ENCODE data around the gene KLK8. TPM values are rescaled to one million over a fixed set of nuclear protein-coding genes. Genes with fewer than 3 reads are reported as not detected.

The KLK8 gene
- total RNA-seq, 1 experiment from 2014 or later = 4.4 TPM

DNA sequence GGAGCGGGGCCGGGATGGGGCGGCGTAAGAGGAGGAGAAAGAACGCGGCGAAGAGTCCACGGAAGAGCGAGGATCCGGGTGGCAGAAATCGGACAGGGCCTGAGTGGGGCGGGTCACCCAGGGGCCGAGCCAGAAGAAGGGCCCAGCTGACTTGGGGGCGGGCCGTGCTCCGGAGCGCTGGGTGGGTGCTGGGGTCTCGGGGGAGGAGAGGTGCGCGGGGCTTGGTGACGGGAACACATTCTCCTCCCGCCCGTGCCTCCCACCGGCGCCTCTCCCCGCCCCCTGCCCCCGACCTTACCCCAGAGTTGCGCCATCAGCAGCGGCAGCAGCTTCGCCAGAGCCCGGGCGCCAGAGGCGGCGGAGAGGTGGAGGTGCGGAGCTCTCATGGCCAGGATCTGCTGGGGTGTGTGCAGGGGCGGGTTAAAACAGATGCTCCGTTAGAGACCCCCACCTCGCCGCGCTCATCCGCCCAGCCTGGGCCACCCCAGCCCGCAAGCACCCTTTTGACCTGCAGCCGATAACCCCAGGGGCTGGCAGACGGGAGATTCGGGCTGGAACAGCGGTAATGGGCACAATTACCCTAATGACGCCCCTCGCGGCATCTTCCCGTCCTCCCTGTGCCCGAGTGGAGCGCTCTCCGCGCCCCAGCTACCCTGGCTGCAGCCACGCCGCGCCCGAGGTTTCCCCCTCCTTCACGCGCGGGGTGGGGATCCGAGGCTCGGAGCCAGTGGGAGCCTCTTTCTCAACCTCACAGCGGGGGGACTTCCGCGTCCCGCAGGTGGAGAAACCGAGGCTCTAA lies 17.5 kb upstream of the KLK8 start:
- Mint-ChIP-seq H3K27me3 (ENCODE audit: low read depth) (peaks cover 50% of the 10 kb centered on the region), H3K36me3 (no peaks in the 10 kb centered on the region), H3K9me3 (no peaks in the 10 kb centered on the region), H3K27ac (no peak overlapping the region), H3K4me3 (peak overlapping the region; percentile 89), H3K4me1 (peaks cover 22% of the 10 kb centered on the region)
- TF ChIP-seq FOXK1 (CRISPR knock-in tag; IDR thresholded peaks at IDR 0.05) = 0 out of 2 replicates have a peak, but pooled peaks have one; percentile 27
- TF ChIP-seq, protein P1, sequence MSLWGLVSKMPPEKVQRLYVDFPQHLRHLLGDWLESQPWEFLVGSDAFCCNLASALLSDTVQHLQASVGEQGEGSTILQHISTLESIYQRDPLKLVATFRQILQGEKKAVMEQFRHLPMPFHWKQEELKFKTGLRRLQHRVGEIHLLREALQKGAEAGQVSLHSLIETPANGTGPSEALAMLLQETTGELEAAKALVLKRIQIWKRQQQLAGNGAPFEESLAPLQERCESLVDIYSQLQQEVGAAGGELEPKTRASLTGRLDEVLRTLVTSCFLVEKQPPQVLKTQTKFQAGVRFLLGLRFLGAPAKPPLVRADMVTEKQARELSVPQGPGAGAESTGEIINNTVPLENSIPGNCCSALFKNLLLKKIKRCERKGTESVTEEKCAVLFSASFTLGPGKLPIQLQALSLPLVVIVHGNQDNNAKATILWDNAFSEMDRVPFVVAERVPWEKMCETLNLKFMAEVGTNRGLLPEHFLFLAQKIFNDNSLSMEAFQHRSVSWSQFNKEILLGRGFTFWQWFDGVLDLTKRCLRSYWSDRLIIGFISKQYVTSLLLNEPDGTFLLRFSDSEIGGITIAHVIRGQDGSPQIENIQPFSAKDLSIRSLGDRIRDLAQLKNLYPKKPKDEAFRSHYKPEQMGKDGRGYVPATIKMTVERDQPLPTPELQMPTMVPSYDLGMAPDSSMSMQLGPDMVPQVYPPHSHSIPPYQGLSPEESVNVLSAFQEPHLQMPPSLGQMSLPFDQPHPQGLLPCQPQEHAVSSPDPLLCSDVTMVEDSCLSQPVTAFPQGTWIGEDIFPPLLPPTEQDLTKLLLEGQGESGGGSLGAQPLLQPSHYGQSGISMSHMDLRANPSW (CRISPR knock-in tag; conservative IDR thresholded peaks at IDR 0.05; ENCODE audit: low read depth) = no peak
- TF ChIP-seq, protein P2, sequence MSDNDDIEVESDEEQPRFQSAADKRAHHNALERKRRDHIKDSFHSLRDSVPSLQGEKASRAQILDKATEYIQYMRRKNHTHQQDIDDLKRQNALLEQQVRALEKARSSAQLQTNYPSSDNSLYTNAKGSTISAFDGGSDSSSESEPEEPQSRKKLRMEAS (CRISPR knock-in tag; IDR thresholded peaks at IDR 0.05) = 0 out of 2 replicates have a peak, but pooled peaks have one; percentile 36
- ATAC-seq (peak; percentile 22), DNase-seq (ENCODE audit: low spot score) (peak; percentile 55)
- CTCF ChIA-PET = interaction anchor here (0.6 to 8.5 kb wide), 11 partner anchors 17 to 349 kb away, joined by 3 to 347 read pairs (median 5); partner anchors contain the start of genes KLK13 and KLK8
- POLR2A ChIA-PET = interaction anchor here (0.6 to 1.0 kb wide), 3 partner anchors 16 to 411 kb away, joined by 3 to 4 read pairs (median 3); partner anchors contain the start of genes KLK12 and KLK13

DNA sequence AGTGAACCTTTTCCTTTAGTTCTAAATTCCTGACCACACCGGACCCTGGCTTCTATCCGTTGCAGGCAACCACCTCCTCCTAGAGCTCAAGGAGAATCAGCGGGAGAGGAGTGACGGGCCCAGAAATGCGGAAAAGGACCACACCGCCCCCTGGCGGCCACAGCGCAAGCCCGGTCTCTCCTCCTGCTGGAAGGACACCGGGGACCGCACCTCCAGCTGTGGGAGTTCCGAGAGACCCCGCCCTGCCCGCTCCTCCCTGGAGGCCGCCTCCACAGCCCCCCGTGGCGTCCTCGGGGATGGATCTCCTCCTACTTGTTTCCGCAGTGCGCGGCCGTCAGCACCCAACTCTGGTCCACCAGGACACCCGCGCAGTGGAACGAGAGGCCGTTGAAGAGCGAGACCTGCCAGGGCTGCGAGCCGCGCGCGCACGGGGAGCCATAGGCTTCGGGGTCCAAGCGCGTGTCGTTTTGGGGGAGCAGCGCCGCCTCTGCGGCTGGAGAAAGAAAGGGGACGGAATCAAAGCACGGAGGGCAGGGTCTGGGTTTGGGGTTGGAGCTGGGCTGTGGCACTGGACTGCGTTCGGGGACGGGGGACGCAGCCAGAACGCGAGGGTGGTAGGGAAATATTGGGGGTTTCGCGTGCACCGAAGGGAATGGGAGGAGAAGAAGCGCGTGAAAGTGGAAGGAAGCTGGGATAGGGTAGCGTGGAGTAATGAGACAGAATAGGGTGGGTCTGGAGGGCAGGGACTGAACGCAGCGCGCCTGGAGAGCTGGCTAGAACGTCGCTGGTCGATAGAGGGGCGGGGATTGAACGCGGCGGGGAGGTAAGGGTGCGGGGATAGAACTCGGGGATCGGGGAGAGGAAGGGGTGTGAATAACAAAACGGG lies 15.6 kb upstream of the KLK8 start:
- peak; percentile 92 for DNase-seq (ENCODE audit: low spot score)
- H3K4me3 Mint-ChIP-seq = peak overlapping the region; percentile 89
- peaks cover 16% of the 10 kb centered on the region for H3K4me1 Mint-ChIP-seq
- no peaks in the 10 kb centered on the region for H3K36me3 Mint-ChIP-seq
- POLR2A ChIA-PET = interaction anchor here (0.6 to 1.7 kb wide), 6 partner anchors 29 to 107 kb away, joined by 3 to 5 read pairs (median 4); partner anchors contain the start of gene KLK13
- peaks cover 56% of the 10 kb centered on the region for H3K27me3 Mint-ChIP-seq (ENCODE audit: low read depth)
- CTCF ChIA-PET = interaction anchor here (0.5 to 8.5 kb wide), 57 partner anchors 10 to 648 kb away, joined by 3 to 347 read pairs (median 4); partner anchors contain the start of genes KLK11, KLK13, KLK7 and KLK8
- H3K27ac Mint-ChIP-seq = no peak overlapping the region
- no peaks in the 10 kb centered on the region for H3K9me3 Mint-ChIP-seq
- peak; percentile 62 for ATAC-seq
- TF ChIP-seq, protein P2 (CRISPR knock-in tag; IDR thresholded peaks at IDR 0.05) = peak; percentile 89
- TF ChIP-seq ZNF423 (CRISPR knock-in tag; IDR thresholded peaks at IDR 0.05) (0 out of 2 replicates have a peak, but pooled peaks have one; percentile 31), CBFB (CRISPR knock-in tag; IDR thresholded peaks at IDR 0.05; ENCODE audit: low read depth) (no peak), ZNF232 (CRISPR knock-in tag; IDR thresholded peaks at IDR 0.05) (0 out of 2 replicates have a peak, but pooled peaks have one; percentile 52), ZNF121 (CRISPR knock-in tag; IDR thresholded peaks at IDR 0.05) (0 out of 2 replicates have a peak, but pooled peaks have one; percentile 21), FOXP1 (CRISPR knock-in tag; IDR thresholded peaks at IDR 0.05; ENCODE audit: borderline replicate concordance) (0 out of 2 replicates have a peak, but pooled peaks have one; percentile 29), PRRX2 (CRISPR knock-in tag; IDR thresholded peaks at IDR 0.05) (no peak), SMAD3 (CRISPR knock-in tag; IDR thresholded peaks at IDR 0.05; ENCODE audit: borderline replicate concordance) (peak; percentile 69; the same call in 1 of the 2 replicates), ZBTB21 (CRISPR knock-in tag; IDR thresholded peaks at IDR 0.05; ENCODE audit: borderline replicate concordance) (peak; percentile 57; the same call in 1 of the 2 replicates)
- TF ChIP-seq, protein P3, sequence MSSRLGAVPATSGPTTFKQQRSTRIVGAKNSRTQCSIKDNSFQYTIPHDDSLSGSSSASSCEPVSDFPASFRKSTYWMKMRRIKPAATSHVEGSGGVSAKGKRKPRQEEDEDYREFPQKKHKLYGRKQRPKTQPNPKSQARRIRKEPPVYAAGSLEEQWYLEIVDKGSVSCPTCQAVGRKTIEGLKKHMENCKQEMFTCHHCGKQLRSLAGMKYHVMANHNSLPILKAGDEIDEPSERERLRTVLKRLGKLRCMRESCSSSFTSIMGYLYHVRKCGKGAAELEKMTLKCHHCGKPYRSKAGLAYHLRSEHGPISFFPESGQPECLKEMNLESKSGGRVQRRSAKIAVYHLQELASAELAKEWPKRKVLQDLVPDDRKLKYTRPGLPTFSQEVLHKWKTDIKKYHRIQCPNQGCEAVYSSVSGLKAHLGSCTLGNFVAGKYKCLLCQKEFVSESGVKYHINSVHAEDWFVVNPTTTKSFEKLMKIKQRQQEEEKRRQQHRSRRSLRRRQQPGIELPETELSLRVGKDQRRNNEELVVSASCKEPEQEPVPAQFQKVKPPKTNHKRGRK (CRISPR knock-in tag; IDR thresholded peaks at IDR 0.05; ENCODE audit: borderline replicate concordance) = 0 out of 2 replicates have a peak, but pooled peaks have one; percentile 38
- TF ChIP-seq, protein P4, sequence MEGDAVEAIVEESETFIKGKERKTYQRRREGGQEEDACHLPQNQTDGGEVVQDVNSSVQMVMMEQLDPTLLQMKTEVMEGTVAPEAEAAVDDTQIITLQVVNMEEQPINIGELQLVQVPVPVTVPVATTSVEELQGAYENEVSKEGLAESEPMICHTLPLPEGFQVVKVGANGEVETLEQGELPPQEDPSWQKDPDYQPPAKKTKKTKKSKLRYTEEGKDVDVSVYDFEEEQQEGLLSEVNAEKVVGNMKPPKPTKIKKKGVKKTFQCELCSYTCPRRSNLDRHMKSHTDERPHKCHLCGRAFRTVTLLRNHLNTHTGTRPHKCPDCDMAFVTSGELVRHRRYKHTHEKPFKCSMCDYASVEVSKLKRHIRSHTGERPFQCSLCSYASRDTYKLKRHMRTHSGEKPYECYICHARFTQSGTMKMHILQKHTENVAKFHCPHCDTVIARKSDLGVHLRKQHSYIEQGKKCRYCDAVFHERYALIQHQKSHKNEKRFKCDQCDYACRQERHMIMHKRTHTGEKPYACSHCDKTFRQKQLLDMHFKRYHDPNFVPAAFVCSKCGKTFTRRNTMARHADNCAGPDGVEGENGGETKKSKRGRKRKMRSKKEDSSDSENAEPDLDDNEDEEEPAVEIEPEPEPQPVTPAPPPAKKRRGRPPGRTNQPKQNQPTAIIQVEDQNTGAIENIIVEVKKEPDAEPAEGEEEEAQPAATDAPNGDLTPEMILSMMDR (IDR thresholded peaks at IDR 0.05) = peak; percentile 81
- TF ChIP-seq, protein P5, sequence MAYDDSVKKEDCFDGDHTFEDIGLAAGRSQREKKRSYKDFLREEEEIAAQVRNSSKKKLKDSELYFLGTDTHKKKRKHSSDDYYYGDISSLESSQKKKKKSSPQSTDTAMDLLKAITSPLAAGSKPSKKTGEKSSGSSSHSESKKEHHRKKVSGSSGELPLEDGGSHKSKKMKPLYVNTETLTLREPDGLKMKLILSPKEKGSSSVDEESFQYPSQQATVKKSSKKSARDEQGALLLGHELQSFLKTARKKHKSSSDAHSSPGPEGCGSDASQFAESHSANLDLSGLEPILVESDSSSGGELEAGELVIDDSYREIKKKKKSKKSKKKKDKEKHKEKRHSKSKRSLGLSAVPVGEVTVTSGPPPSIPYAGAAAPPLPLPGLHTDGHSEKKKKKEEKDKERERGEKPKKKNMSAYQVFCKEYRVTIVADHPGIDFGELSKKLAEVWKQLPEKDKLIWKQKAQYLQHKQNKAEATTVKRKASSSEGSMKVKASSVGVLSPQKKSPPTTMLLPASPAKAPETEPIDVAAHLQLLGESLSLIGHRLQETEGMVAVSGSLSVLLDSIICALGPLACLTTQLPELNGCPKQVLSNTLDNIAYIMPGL (CRISPR knock-in tag; IDR thresholded peaks at IDR 0.05) = peak; percentile 89
- TF ChIP-seq, protein P6, sequence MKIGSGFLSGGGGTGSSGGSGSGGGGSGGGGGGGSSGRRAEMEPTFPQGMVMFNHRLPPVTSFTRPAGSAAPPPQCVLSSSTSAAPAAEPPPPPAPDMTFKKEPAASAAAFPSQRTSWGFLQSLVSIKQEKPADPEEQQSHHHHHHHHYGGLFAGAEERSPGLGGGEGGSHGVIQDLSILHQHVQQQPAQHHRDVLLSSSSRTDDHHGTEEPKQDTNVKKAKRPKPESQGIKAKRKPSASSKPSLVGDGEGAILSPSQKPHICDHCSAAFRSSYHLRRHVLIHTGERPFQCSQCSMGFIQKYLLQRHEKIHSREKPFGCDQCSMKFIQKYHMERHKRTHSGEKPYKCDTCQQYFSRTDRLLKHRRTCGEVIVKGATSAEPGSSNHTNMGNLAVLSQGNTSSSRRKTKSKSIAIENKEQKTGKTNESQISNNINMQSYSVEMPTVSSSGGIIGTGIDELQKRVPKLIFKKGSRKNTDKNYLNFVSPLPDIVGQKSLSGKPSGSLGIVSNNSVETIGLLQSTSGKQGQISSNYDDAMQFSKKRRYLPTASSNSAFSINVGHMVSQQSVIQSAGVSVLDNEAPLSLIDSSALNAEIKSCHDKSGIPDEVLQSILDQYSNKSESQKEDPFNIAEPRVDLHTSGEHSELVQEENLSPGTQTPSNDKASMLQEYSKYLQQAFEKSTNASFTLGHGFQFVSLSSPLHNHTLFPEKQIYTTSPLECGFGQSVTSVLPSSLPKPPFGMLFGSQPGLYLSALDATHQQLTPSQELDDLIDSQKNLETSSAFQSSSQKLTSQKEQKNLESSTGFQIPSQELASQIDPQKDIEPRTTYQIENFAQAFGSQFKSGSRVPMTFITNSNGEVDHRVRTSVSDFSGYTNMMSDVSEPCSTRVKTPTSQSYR (CRISPR knock-in tag; IDR thresholded peaks at IDR 0.05) = no peak
- TF ChIP-seq, protein P7, sequence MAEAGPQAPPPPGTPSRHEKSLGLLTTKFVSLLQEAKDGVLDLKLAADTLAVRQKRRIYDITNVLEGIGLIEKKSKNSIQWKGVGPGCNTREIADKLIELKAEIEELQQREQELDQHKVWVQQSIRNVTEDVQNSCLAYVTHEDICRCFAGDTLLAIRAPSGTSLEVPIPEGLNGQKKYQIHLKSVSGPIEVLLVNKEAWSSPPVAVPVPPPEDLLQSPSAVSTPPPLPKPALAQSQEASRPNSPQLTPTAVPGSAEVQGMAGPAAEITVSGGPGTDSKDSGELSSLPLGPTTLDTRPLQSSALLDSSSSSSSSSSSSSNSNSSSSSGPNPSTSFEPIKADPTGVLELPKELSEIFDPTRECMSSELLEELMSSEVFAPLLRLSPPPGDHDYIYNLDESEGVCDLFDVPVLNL (CRISPR knock-in tag; IDR thresholded peaks at IDR 0.05; ENCODE audit: borderline replicate concordance, low read depth) = 0 out of 2 replicates have a peak, but pooled peaks have one; percentile 25

Data from WTC11 (cell line).